Hematopoietic multipotent progenitor cell treated with erythropoietin and hydrocortisone succinate and interleukin-3 and kit ligand, for 4 days (in vitro differentiated cells): ENCODE measurements around the gene MTHFD2L.

Experiments used
- DNase-seq: peaks from one replicate; pipeline ENCODE4 v3.0.0-alpha.2; 2015

Gene MTHFD2L

GRCh38 chr4:74258963-74259362, 101.0 kb downstream of the MTHFD2L start:
- peak; percentile 61 for DNase-seq

DNA sequence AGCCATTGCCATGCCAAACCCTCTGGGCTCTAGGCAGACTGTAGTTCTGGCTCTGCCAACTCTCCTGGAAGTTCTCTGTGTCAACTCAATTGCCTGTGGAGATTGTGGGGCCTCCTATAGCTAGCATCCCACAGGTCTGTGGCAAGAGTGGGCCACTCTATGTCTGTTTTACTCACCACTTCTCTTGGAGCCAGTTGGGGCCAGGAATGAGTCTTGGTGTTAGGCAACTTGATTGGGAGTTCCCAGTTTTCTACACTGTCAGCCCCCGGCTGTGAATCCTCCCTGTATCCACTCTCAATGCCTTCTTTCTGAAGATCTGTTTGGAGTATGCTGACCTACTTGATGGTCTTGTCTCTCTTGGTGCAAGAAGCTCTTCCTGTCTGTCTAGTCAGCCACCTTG, 102.1 kb downstream of the MTHFD2L start:
- no peak for DNase-seq

DNA sequence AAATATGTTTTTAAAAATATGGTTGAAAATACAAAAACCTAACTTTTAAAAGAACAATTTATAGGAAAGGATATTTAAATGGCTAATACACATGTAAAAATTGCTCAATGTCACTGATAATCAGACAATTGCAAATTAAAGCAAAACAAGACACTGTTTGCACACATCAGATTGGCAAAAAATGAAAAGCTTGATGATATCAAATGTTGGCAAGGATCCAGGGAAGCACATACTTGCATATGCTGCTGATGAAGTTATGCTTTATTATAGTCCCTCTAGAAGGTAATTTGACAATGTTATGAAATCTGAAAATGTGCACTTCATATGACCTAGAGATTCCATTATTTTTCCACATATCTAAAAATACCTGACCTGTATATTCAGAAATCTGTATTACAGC, 104.6 kb downstream of the MTHFD2L start:
- DNase-seq: peak; percentile 51

DNA sequence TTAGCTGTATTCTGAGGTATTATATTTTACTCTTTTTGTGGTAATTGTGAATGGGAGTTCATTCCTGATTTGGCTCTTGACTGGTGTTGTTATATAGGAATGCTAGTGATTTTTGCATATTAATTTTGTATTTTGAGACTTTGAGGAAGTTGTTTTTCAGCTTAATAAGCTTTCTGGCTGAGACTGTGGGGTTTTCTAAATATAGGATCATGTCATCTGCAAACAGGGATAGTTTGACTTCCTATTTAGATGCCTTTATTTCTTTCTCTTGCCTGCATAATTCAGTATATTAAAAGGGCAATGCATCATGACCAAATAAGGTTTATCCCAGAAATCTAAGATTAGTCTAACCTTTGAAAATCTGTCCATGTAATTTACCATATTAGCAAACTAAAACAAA, 105.6 kb downstream of the MTHFD2L start:
- DNase-seq: no peak

DNA sequence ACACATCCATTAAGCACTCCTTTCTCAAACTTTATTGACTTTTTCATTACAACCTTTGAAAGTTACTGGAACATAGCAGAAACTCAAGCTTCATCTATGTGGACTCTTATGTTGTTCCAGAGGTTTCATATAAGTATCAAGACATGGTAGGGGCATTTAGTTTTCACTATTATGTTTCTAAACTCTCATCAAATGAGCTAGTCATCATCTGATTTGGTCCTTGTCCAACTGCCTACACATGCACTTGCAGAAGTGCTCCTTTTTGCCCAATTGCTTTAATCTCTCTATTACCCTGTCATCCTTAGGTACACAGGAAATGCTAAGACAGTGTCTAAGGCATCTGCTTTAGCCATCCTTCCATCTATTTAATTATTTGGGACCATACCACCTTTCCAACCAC, 108.2 kb downstream of the MTHFD2L start:
- no peak for DNase-seq

GRCh38 chr4:74267998-74268606, 110.2 kb downstream of the MTHFD2L start:
- DNase-seq: peak; percentile 38

GRCh38 chr4:74268643-74269042, 110.7 kb downstream of the MTHFD2L start:
- DNase-seq: no peak

DNA sequence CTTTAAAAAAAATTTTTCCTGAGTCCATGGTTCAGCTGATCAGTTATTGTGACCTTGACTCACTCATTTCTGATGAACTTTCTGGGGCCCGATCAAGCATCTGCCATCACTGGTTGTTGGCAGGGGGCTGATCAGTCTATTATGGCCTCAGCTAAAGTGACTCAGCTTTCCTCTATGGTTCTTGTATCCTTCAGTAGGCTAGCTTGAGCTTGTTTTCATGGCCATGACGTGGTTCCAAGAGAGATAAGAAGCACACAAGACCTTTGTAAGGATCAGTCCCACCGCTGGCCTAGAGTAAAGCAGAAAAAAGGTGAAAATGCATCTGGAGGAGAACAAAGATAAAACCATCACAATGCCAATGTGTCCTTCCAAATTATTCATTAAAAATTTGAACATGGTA, 120.6 kb downstream of the MTHFD2L start:
- DNase-seq: no peak

- DNase-seq: no peak
Observed at GRCh38 chr4:74279716-74280115, 121.8 kb downstream of the MTHFD2L start.

- DNase-seq: peak; percentile 72
Observed at GRCh38 chr4:74282926-74283325, 125.0 kb downstream of the MTHFD2L start.

- DNase-seq: peak; percentile 57
Observed at GRCh38 chr4:74283614-74284013, 125.7 kb downstream of the MTHFD2L start.

DNA sequence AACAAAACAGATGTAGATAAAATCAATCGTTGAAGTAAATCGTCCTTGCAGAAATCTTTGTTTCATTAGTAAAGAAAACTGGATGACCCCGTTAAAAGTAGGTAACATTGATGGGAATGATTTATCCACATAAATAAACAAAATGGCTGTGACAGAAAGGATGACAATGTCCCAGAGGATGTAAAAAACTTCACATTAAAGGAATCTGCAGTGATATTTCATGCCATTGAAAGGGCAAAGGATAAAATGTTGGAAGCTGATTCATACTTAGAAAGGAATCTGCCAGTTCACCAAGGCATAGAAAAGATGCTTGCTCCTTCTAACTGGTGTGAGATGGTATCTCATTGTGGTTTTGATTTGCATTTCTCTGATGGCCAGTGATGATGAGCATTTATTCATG, 126.1 kb downstream of the MTHFD2L start:
- DNase-seq: no peak

DNA sequence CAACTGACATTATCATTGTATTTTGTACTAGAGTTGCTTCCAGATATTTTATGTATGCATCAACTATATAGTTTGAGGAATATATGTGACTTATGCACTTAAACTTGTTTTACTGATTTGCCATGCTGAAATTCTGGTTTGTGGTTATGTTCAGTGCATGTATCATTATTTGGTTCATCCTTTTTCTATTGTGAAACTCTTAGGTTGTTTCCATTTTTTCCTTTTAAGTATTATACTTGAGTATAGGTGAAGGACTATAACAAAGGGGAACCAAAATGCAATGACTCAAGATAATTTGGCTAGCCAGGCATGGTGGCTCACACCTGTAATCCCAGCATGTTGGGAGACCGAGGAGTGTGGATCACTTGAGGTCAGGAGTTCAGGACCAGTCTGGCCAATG, 129.2 kb downstream of the MTHFD2L start:
- no peak for DNase-seq

- DNase-seq: no peak
Observed at GRCh38 chr4:74287791-74288190, 129.9 kb downstream of the MTHFD2L start.

DNA sequence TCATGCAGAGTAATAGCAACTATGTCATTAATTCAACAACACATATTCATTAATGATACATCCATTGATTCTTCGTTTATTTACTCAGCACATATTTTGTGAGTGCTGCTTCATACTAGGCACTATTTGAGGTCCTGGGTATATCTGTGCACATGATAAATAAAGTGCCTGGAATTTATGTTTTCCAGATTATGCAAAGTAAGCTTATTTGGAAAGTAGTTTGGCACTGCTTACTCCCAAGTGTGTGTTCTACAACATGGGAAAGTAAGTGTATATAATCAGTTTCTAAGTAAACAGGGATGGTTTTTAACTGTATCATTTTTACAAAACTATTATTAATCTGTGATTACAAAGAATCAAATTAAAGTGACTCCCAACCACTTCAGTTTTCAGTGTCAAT, 133.6 kb downstream of the MTHFD2L start:
- DNase-seq: no peak

GRCh38 chr4:74292111-74292870, 134.4 kb downstream of the MTHFD2L start:
- DNase-seq: no peak

DNA sequence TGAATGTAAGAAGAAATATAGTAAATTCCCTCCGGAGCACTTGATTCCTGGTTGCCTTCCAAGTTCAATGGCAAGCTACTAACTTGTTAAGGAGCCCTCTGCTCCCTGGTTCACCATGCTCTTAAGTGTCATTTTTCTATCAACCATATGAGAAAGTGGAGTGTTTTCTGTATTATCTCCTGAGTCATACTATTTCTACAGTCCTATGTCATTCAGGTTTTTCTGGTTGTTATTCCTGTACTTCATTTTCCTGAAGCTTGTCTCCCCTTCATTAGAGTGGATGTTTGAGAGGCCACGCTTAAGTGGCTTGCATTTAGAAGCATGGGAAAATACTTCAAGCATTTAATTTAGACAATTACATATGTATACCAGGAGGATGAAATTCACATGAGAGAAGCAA, 135.6 kb downstream of the MTHFD2L start:
- DNase-seq: no peak

GRCh38 chr4:74294681-74295080, 136.8 kb downstream of the MTHFD2L start:
- no peak for DNase-seq

GRCh38 chr4:74297539-74297938, 139.6 kb downstream of the MTHFD2L start:
- DNase-seq: no peak

GRCh38 chr4:74304095-74304625, 146.2 kb downstream of the MTHFD2L start:
- DNase-seq: peak; percentile 58

DNA sequence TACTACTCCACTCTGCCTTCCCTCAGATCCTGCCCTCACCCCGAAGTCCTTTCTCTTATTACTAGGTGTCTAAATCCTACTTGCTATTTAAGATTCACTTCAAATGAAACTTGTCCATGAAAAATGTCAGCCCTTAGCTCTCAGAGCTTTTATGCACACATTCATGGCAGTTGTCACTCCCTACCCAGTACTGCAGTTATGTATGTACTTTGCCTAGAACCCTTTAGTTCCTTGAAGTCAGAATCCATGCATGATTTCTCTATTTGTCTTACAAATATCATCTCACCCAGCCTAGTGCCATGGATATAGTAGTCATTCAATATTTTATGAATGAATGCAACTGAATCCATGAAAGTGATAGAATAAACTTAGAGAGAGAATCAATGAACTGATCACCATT, 147.1 kb downstream of the MTHFD2L start:
- no peak for DNase-seq

GRCh38 chr4:74307170-74307569, 149.3 kb downstream of the MTHFD2L start:
- DNase-seq: no peak

DNA sequence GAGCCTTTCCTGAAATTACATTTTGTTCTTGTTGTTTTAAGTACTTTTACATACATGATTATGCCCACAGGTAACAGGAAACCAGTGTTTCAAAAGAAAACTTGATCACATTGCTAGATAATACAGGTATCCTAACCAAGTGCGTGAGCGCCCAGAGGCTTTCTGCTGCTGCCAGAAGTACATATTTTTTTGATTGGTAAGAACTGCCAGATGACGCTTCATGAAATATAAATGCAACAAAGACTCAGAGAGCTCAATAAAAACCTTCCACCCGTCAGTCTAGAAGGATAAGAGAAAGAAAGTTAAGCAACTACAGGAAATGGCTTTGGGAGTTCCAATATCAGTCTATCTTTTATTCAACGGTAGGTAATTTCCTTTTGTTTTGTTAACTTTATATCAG, 150.3 kb downstream of the MTHFD2L start, which contains the start of gene EPGN:
TSS of gene EPGN (plus strand) at position 256 of the 400 bp plus-strand sequence. CDS start at position 320, 64 bp downstream.
- DNase-seq: no peak

GRCh38 chr4:74309223-74309622, 151.3 kb downstream of the MTHFD2L start:
- peak; percentile 50 for DNase-seq
